ENCODE results near the gene SLC22A14.

Gene SLC22A14

DNA sequence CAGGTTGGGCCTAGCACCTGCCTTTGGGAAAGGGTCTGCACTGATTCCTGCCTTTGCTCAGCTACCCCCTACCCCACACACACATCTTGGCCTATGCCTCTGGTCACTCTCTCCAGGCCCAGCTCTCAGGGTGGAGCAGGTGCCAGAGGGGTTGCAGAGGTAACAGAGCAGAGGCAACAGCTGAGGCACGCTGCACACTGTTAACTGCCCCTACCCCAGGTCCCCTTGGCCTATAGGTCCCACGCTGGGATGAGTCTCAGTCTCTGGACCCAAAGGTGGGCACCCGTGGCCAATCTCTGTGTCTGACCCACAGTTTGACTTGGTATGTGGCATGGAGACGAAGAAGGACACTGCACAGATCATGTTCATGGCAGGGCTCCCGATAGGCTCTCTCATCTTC is 24.8 kb downstream of the SLC22A14 start:
- Histone ChIP-seq H3K4me3 (ENCODE audit: low read length) (no peak overlapping the region), H3K9ac (ENCODE audit: low read depth, low read length) (no peak overlapping the region), H3K4me1 (ENCODE audit: insufficient read depth, low read length) (no peaks in the 10 kb centered on the region), H3K27ac (ENCODE audit: low read length) (no peak overlapping the region), H3K27me3 (ENCODE audit: insufficient read depth, low read length) (no peaks in the 10 kb centered on the region), H3K36me3 (ENCODE audit: insufficient read depth, low read depth, low read length) (no peaks in the 10 kb centered on the region), H3K9me3 (ENCODE audit: insufficient read depth, low read depth, low read length) (no peaks in the 10 kb centered on the region)

DNA sequence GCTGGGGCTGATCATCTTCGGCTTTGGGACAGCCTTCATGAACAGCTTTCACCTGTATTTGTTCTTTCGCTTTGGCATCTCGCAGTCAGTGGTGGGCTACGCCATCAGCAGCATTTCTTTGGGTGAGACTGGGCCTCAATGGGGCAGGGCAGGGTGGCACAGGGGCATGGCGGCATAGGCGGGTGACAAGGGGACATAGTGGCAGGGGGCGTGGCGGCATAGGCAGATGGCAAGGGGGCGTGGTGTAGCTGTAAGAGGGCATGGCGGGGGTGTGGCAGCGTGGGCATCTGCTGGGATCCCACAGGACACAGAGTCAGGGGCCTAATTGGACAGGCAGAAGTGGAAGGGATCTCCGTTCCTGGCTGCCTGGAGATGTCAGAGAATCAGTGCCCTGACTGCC is 25.5 kb downstream of the SLC22A14 start:
- H3K27me3 ChIP-seq (ENCODE audit: insufficient read depth, low read length), result no peaks in the 10 kb centered on the region
- H3K4me3 ChIP-seq (ENCODE audit: low read length), result no peak overlapping the region
- H3K27ac ChIP-seq (ENCODE audit: low read length), result no peak overlapping the region
- H3K9ac ChIP-seq (ENCODE audit: low read depth, low read length), result no peak overlapping the region
- no peaks in the 10 kb centered on the region for H3K36me3 ChIP-seq (ENCODE audit: insufficient read depth, low read depth, low read length)
- no peaks in the 10 kb centered on the region for H3K9me3 ChIP-seq (ENCODE audit: insufficient read depth, low read depth, low read length)
- H3K4me1 ChIP-seq (ENCODE audit: insufficient read depth, low read length), result no peaks in the 10 kb centered on the region

- no peaks in the 10 kb centered on the region for H3K9me3 ChIP-seq (ENCODE audit: insufficient read depth, low read depth, low read length)
- H3K36me3 ChIP-seq (ENCODE audit: insufficient read depth, low read depth, low read length), result no peaks in the 10 kb centered on the region
- no peak overlapping the region for H3K9ac ChIP-seq (ENCODE audit: low read depth, low read length)
- no peak overlapping the region for H3K4me3 ChIP-seq (ENCODE audit: low read length)
- H3K27ac ChIP-seq (ENCODE audit: low read length), result no peak overlapping the region
- no peaks in the 10 kb centered on the region for H3K27me3 ChIP-seq (ENCODE audit: insufficient read depth, low read length)
- no peaks in the 10 kb centered on the region for H3K4me1 ChIP-seq (ENCODE audit: insufficient read depth, low read length)
Measured at GRCh38 chr3:38308456-38308855, 26.4 kb downstream of the SLC22A14 start.

DNA sequence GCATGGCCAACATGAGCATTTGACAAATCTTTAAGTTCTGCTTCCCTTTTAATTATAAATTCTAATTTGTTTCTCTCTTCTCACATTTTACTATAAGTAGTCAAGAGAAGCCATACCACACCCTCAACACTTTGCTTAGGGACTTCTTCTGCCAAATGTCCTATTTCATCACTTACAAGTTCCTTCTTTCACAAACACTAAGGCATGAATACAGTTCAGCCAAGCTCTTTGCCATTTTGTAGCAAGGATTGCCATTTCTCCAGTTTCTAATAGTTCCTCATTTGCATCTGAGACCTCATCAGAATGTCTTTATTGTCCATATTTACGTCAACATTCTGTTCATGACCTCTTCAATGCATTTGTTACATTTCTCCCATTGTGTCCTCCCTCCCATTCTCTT is 29.4 kb downstream of the SLC22A14 start:
- Histone ChIP-seq H3K36me3 (ENCODE audit: insufficient read depth, low read depth, low read length) (no peaks in the 10 kb centered on the region), H3K4me1 (ENCODE audit: insufficient read depth, low read length) (peaks cover 6% of the 10 kb centered on the region; the same call in 1 of the 2 replicates)

DNA sequence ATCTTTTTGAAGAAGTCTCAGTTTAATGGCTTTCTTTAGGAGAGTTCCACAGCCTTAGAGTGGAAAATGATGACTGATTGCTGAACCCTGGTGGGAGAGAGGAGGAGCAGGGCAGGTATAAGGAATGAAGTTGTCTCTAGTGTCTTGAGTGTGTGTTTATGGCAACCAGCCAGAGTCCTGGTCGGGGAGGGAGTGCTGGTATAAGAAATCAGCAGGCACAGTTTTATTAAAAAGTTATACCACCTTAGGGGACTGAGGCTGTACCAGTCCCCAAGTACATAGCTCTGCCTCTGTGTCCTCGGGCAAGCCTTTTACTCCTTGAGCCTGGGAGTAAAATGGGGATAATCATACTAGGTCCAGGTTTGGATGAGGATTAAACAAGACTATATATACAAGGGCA is 29.8 kb downstream of the SLC22A14 start:
- Histone ChIP-seq H3K9me3 (ENCODE audit: insufficient read depth, low read depth, low read length) (no peaks in the 10 kb centered on the region), H3K9ac (ENCODE audit: low read depth, low read length) (no peak overlapping the region), H3K4me3 (ENCODE audit: low read length) (no peak overlapping the region), H3K4me1 (ENCODE audit: insufficient read depth, low read length) (peaks cover 6% of the 10 kb centered on the region; the same call in 1 of the 2 replicates), H3K36me3 (ENCODE audit: insufficient read depth, low read depth, low read length) (no peaks in the 10 kb centered on the region), H3K27me3 (ENCODE audit: insufficient read depth, low read length) (no peaks in the 10 kb centered on the region), H3K27ac (ENCODE audit: low read length) (no peak overlapping the region)

More for the DNA sequence above, 29.4 kb downstream of the SLC22A14 start:
- H3K27me3 ChIP-seq (ENCODE audit: insufficient read depth, low read length), result no peaks in the 10 kb centered on the region
- no peak overlapping the region for H3K9ac ChIP-seq (ENCODE audit: low read depth, low read length)
- no peak overlapping the region for H3K27ac ChIP-seq (ENCODE audit: low read length)
- H3K9me3 ChIP-seq (ENCODE audit: insufficient read depth, low read depth, low read length), result no peaks in the 10 kb centered on the region
- H3K4me3 ChIP-seq (ENCODE audit: low read length), result no peak overlapping the region

DNA sequence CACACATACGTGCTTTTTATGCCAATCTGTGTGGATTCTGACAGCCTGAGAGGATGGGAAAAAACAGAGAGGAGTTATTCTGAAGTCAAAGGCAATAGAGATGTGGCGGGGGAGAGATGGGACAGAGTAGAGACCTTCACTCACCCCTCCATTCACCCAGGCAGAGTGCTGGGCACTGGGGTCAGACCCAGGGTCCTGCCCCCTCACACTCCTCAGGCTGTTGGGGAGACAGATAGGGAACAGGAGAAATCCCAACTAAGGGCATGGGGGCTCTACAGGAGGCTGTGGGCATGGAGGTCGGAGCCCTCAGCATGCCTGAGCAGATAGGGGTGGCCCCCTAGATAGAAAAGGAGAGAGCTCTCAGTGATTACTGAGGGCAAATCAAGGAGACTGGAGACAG is 30.3 kb downstream of the SLC22A14 start:
- Histone ChIP-seq H3K9ac (ENCODE audit: low read depth, low read length) (no peak overlapping the region), H3K9me3 (ENCODE audit: insufficient read depth, low read depth, low read length) (no peaks in the 10 kb centered on the region), H3K4me1 (ENCODE audit: insufficient read depth, low read length) (peaks cover 6% of the 10 kb centered on the region; the same call in 1 of the 2 replicates), H3K36me3 (ENCODE audit: insufficient read depth, low read depth, low read length) (no peaks in the 10 kb centered on the region), H3K27me3 (ENCODE audit: insufficient read depth, low read length) (no peaks in the 10 kb centered on the region), H3K4me3 (ENCODE audit: low read length) (no peak overlapping the region), H3K27ac (ENCODE audit: low read length) (no peak overlapping the region)

GRCh38 chr3:38313263-38313662 is 31.2 kb downstream of the SLC22A14 start:
- H3K9ac ChIP-seq (ENCODE audit: low read depth, low read length), result no peak overlapping the region
- H3K27me3 ChIP-seq (ENCODE audit: insufficient read depth, low read length), result no peaks in the 10 kb centered on the region
- no peaks in the 10 kb centered on the region for H3K9me3 ChIP-seq (ENCODE audit: insufficient read depth, low read depth, low read length)
- H3K27ac ChIP-seq (ENCODE audit: low read length), result no peak overlapping the region
- no peaks in the 10 kb centered on the region for H3K36me3 ChIP-seq (ENCODE audit: insufficient read depth, low read depth, low read length)
- peaks cover 6% of the 10 kb centered on the region; the same call in 1 of the 2 replicates for H3K4me1 ChIP-seq (ENCODE audit: insufficient read depth, low read length)
- no peak overlapping the region for H3K4me3 ChIP-seq (ENCODE audit: low read length)

DNA sequence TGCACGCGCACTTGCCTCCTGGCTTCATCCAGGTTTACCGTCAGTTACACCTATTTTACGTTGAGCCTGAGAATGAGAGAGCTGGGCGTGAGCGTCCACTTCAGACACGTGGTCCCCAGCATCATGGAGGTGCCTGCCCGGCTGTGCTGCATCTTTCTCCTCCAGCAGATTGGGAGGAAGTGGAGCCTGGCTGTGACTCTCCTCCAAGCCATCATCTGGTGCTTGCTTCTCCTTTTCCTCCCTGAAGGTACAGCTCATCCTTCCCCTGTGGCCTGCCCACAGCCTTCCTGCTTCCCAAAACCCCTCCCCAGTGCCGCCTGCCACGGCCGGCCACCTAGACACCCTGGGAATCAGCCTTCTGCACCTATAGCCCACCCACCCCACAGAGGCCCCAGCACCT is 31.6 kb downstream of the SLC22A14 start:
- Histone ChIP-seq H3K36me3 (ENCODE audit: insufficient read depth, low read depth, low read length) (no peaks in the 10 kb centered on the region), H3K27me3 (ENCODE audit: insufficient read depth, low read length) (no peaks in the 10 kb centered on the region), H3K9ac (ENCODE audit: low read depth, low read length) (no peak overlapping the region), H3K4me3 (ENCODE audit: low read length) (no peak overlapping the region), H3K4me1 (ENCODE audit: insufficient read depth, low read length) (peaks cover 6% of the 10 kb centered on the region; the same call in 1 of the 2 replicates), H3K9me3 (ENCODE audit: insufficient read depth, low read depth, low read length) (no peaks in the 10 kb centered on the region), H3K27ac (ENCODE audit: low read length) (no peak overlapping the region)

- Histone ChIP-seq H3K36me3 (ENCODE audit: insufficient read depth, low read depth, low read length) (no peaks in the 10 kb centered on the region), H3K27ac (ENCODE audit: low read length) (no peak overlapping the region), H3K4me1 (ENCODE audit: insufficient read depth, low read length) (peaks cover 6% of the 10 kb centered on the region; the same call in 1 of the 2 replicates), H3K4me3 (ENCODE audit: low read length) (no peak overlapping the region), H3K27me3 (ENCODE audit: insufficient read depth, low read length) (no peaks in the 10 kb centered on the region), H3K9me3 (ENCODE audit: insufficient read depth, low read depth, low read length) (no peaks in the 10 kb centered on the region), H3K9ac (ENCODE audit: low read depth, low read length) (no peak overlapping the region)
Measured at GRCh38 chr3:38314112-38314763, 32.1 kb downstream of the SLC22A14 start.

- Histone ChIP-seq H3K9ac (ENCODE audit: low read depth, low read length) (no peak overlapping the region), H3K9me3 (ENCODE audit: insufficient read depth, low read depth, low read length) (no peaks in the 10 kb centered on the region), H3K27ac (ENCODE audit: low read length) (no peak overlapping the region), H3K36me3 (ENCODE audit: insufficient read depth, low read depth, low read length) (no peaks in the 10 kb centered on the region), H3K27me3 (ENCODE audit: insufficient read depth, low read length) (no peaks in the 10 kb centered on the region), H3K4me1 (ENCODE audit: insufficient read depth, low read length) (peaks cover 6% of the 10 kb centered on the region; the same call in 1 of the 2 replicates), H3K4me3 (ENCODE audit: low read length) (no peak overlapping the region)
Measured at GRCh38 chr3:38314764-38315487, 32.8 kb downstream of the SLC22A14 start.

DNA sequence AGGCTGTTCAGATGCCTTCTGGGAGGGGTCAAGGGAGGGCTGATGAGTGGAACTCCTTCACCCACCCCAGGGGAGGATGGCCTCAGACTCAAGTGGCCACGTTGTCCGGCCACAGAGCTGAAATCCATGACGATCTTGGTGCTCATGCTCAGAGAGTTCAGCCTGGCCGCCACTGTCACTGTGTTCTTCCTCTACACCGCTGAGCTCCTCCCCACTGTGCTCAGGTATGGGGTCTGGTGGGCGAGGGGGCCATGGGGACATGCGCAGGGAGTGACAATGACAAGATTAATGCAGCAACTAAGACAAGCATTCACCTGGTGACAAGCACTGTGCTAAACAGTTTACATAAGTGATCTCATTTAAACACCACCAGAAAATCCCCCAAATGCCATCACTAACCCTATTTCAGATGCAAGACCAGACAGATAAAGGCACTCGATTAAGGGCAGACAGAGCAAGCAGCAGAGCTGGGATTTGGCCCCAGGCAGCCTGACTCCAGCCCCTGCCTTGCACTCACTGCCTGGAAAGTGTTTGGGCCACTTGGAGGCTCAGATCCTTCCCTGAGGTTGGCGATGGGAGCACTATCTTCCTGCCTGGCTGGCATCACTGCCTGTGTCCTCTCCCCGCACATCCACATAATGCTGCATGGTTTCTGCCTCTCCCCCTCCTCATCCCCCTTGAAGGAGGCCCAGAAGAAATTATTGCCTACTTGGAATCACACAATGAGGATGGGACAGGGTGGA is 33.6 kb downstream of the SLC22A14 start:
- Histone ChIP-seq H3K9me3 (ENCODE audit: insufficient read depth, low read depth, low read length) (no peaks in the 10 kb centered on the region), H3K36me3 (ENCODE audit: insufficient read depth, low read depth, low read length) (no peaks in the 10 kb centered on the region), H3K9ac (ENCODE audit: low read depth, low read length) (no peak overlapping the region), H3K4me1 (ENCODE audit: insufficient read depth, low read length) (peaks cover 6% of the 10 kb centered on the region; the same call in 1 of the 2 replicates), H3K27ac (ENCODE audit: low read length) (no peak overlapping the region), H3K4me3 (ENCODE audit: low read length) (no peak overlapping the region), H3K27me3 (ENCODE audit: insufficient read depth, low read length) (no peaks in the 10 kb centered on the region)

All from iPS-20b (cell line).